Measurements from ENCODE around the gene MOAP1. TPM values are rescaled to one million over a fixed set of nuclear protein-coding genes. Genes with fewer than 3 reads are reported as not detected.

Gene MOAP1
- total RNA-seq, 2 experiments from 2014 or later, result 31.6 TPM

Other genes with a start within 250 kb of the MOAP1 start
- gene ITPK1, start 69.0 kb downstream of the MOAP1 start, total RNA-seq, result 10 to 100 TPM; 89.5 to 94.1 TPM
- 10 to 100 TPM; 11.9 to 12.7 TPM for gene LYSET, start 420 bp upstream of the MOAP1 start, total RNA-seq
- 10 to 100 TPM; 17.3 to 17.7 TPM for gene GON7, start 22.2 kb upstream of the MOAP1 start, total RNA-seq
- 10 to 100 TPM; 36.7 to 38.5 TPM for gene UBR7, start 22.4 kb upstream of the MOAP1 start, total RNA-seq
- 10 to 100 TPM; 22.3 to 24.8 TPM for gene BTBD7, start 148.1 kb upstream of the MOAP1 start, total RNA-seq
- gene COX8C, start 162.3 kb upstream of the MOAP1 start, total RNA-seq, result not detected
- gene UNC79, start 246.0 kb upstream of the MOAP1 start, total RNA-seq, result not detected